ENCODE data around the gene ABCA7.

ABCA7 gene

DNA sequence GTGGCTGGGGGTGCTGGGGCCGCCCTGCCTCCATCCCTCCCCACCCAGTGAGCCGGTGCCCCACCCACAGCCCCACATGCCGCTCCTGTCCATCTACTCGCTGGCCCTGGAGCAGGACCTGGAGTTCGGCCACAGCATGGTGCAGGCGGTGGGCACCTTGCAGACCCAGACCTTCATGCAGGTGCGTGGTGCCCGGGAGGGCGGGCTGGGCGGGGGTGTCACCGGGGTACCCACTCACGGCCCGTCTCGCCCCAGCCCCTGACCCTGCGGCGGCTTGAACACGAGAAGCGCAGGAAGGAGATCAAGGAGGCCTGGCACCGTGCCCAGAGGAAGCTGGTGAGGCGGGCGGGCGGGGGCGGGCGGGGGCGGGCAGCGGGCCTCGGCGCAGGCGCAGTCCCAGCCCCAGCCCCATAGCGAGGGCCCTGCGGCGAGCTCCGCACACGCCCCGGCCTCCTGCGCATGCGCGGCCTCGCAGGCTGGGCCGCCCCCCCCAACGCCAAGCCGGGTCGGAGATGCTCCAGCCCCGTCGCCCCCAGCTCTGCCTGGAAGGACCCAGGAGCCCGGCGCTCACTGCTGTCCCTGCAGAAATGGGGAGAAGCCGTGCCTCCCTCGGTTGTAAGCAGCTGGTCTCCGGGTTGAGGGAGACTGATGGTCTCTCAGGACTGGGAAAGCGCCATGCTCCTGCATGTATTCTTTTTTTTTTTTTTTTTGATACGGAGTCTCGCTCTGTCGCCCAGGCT, 34.8 kb downstream of the ABCA7 start:
- no peak for FAIRE-seq

DNA sequence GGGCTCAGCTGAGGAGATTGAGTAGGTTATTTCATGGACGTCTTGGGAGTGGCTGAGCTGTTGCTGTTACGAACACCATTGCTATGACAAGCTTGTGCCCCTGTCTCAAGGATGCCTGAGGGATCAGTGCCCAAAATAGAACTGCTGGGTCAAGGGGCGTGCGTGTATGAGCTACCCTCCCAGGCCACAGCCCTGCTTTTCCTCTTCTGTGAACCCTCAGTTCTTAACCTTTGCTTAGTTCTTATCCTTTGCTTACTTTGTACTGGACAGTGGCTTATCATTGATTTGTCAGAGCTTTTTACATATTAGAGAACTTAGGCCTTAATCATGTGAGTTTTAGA, 36.1 kb downstream of the ABCA7 start:
- no peak for FAIRE-seq

DNA sequence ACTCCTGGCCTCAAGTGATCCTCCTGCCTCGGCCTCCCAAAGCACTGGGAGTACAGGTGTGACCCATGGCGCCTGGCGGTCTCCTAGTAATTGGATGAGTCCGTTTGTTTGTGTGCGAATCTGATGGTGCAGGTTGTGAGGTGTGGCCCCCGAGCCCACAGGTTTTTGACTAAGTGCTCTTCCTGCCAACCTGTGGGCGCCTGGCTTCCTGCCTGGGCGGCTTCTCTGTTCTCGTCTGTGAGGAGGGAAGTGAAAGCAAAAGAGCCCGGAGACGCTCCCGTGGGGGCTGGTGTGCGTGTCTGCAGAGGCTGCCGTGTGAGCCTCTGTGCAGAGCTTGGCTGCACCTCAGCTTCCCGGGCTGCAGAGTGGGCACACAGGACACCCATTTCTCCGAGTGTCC, 37.0 kb downstream of the ABCA7 start:
- FAIRE-seq: no peak

DNA sequence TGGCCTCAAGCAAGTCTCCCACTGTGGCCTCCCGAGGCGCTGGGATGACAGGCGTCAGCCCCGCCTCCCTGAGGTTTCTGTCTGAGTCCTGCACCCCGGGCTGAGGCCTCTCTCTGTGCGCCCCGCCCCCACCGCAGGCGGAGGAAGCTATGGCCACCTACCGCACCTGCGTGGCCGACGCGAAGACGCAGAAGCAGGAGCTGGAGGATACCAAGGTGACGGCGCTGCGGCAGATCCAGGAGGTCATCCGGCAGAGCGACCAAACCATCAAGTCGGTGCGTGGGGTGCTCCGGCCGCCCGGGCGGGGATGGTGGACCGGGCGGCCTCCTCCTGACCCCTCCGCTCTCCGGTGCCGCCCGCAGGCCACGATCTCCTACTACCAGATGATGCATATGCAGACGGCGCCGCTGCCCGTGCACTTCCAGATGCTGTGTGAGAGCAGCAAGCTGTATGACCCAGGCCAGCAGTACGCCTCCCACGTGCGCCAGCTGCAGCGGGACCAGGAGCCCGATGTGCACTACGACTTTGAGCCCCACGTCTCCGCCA, 39.7 kb downstream of the ABCA7 start:
- FAIRE-seq: no peak

DNA sequence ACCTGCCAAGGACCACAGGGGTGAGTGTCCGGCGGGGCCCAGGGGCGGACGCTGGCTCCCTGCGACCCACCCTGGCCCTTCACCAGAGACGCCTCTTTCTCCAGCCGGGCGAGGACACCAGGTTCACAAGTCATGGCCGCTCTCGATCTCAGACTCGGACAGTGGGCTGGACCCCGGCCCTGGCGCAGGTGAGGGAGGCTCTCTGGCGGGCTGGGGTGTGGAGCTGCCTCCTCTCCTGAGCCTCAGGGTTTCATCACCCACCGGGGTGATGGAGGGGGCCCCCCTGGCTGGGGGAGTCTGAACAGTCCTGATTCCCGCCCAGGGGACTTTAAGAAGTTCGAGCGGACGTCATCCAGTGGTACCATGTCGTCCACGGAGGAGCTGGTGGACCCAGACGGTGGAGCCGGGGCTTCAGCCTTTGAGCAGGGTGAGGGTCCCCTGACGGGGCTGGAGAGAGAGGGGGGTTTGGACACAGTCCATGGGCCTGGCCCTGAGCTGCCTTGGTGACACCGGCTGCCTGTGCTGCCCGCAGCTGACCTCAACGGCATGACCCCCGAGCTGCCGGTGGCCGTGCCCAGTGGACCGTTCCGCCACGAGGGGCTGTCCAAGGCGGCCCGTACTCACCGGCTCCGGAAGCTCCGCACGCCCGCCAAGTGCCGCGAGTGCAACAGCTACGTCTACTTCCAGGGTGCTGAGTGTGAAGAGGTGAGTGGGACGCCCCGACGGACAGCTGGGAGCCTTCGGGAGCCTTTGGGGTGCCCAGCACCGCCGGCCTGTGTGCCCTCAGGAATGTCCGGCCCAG, 40.7 kb downstream of the ABCA7 start:
- no peak for FAIRE-seq

DNA sequence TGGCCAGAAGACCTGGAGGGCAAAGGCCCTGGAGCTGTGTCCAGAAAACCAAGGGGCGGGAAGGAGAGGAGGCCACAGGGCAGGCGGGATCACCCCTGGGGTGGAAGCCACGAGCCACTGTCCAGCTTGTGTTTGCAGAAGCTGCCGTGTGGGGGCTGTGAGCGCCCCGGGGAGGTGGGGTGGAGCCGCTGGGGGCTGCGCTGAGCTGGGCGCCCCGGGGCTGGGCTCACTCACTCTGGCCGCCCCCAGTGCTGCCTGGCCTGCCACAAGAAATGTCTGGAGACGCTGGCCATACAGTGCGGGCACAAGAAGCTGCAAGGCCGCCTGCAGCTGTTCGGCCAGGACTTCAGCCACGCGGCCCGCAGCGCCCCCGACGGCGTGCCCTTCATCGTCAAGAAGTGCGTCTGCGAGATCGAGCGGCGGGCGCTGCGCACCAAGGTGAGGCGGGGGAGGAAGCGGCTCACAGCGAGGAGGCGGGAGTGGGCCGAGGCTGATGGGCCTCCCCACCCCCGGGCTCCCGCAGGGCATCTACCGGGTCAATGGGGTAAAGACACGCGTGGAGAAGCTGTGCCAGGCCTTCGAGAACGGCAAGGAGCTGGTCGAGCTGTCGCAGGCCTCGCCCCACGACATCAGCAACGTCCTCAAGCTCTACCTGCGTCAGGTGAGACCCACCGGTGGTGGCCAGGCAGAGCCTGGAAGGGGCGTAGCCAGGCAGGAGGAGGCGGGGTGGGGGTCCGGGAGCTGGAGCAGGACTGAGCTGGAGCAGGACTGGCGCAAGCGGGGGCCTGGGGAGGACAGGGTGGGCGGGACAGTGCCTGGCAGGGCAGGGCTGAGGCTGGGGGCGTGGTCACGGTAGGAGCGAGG, 41.6 kb downstream of the ABCA7 start:
- no peak for FAIRE-seq

DNA sequence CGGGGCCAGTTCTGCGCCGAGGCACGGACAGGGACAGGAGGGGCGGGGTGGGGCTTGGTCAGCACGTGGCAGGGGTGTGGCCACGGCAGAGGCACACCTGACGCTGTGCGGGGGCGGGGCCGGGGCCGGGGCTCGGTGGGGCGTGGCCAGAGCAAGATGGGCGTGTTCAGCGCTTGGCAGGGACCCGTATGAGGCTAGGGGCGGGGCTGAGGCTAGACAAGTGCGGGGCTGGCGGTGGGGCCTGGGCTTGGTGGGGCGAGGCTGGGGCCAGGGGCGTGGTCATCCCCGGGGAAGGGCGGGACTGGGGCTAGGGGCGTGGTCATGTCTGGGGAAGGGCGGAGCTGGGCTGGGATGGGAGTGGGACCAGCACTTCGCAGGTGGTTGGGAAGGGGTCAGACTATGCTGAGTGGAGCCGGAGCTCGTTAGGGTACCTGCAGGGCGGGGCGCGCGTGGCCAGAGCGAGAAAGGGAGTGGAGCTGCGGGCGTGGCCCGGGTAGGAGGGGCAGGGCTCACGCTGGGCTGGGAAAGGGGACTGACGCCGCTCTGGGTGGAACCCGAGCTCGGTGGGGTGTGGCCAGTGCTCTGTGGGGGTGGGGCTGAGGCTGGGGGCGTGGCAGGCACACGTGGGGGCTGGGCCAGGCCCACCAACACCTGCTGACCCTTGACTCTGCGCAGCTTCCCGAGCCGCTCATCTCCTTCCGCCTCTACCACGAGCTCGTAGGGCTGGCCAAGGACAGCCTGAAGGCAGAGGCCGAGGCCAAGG, 42.4 kb downstream of the ABCA7 start:
- no peak for FAIRE-seq

DNA sequence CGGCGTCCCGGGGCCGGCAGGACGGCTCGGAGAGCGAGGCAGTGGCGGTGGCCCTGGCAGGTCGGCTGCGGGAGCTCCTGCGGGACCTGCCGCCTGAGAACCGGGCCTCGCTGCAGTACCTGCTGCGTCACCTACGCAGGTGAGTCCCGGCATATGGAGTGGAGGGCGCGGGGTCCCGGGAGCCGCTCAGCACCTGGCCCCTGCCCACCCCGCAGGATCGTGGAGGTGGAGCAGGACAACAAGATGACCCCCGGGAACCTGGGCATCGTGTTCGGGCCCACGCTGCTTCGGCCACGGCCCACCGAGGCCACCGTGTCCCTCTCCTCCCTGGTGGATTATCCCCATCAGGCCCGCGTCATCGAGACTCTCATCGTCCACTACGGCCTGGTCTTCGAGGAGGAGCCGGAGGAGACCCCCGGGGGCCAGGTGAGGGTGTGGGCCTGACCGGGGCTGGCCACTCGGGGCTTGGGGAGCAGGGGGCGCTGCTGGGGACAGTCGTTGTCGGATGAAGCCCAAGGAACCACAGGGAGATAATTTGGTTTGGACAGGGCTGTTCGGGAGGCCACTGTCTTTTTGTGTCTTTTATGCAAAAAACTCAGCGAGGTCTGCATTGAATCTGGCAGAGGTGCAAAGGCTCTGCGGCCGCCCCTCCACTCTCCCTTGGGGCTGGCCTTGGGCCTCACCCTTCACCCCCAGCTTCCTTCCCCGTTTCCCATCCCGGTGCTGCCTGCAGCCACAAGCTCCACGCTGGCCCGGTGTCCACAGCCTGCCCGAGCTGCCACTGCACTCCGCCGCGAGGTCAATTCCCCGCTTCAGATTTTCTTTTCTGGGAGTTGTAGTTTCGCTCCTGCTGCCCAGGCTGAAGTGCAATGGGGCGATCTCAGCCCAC, 43.3 kb downstream of the ABCA7 start:
- FAIRE-seq: no peak

DNA sequence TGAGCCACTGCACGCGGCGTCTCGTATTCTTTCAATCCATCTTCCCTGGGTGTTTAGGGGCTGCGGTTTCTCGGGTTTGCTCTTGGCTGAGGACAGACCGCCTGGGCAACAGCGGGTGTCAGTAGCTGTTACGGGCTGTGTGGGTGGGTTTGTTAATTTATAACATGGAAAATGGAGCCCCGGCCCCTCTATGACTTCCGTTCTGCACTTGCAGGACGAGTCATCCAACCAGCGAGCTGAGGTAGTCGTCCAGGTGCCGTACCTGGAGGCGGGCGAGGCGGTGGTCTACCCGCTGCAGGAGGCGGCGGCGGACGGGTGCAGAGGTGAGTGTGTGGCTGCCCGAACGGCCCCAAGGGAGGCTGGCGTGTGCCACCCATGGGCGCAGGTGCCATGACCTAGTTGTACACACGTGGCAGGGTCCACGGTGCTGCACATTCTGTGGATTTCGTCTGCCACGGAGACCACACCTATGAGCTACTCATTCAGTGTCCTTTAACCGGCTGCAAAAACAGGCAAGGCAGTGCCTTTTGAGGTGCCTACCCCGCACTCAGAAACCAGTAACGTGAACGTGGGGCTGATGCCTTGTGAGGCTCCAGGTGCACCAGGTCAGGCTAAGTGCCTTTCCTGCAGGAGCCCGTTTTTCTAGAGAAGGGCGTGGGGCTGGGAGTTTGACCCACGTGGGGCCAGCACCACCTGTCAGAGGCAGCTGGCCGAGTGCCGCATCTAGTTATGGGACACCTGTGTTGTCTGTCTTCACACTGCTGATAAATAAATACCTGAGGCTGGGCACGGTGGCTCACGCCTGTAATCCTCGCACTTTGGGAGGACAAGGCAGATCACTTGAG, 44.3 kb downstream of the ABCA7 start:
- no peak for FAIRE-seq

DNA sequence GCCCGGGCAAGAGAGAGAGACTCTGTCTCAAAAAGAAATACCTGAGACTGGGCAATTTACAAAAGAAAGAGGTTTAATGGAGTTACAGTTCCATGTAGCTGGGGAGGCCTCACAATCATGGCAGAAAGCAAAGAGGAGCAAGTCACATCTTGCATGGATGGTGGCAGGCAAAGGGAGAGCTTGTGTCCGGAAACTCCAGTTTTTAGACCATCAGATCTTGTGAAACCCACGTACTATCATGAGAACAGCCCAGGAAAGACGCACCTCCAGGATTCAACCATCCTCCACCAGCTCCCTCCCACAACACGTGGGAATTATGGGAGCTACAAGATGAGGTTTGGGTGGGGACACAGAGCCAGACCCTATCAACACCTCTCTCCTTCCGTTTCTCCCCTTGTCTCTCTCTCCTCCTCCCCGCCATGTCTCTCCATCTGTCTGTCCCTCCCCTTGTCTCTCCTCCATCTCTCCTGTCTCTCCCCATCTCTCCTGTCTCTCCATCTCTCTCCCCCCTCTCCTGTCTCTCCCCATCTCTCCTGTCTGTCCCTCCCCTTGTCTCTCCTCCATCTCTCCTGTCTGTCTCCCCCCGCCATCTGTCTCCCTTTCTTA, 45.2 kb downstream of the ABCA7 start:
- FAIRE-seq: no peak

DNA sequence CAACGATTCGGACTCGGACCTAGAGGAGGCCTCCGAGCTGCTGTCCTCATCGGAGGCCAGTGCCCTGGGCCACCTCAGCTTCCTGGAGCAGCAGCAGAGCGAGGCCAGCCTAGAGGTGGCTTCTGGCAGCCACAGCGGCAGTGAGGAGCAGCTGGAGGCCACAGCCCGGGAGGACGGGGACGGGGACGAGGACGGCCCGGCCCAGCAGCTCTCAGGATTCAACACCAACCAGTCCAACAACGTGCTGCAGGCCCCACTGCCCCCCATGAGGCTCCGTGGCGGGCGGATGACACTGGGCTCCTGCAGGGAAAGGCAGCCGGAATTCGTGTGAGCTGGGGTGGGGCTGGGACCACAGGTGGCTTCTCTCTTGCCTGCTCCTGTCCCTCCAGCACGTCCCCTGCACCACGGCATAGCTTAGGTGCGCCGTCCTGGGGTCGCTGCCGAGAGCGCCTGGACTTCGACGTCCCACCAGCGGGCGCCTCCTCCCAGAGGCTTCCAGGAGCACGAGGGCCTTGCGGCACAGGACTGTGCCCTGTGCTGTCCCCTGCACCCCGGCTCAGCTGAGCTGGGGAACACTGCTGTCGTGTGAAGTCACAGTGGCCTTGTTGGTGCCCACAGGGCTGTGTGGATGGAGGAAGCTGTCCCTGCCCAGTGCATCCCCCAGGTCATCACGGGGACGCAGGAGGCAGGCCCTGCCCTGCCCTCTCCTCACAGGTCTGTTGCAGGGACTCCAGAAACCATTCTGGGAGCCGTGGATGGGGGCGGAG, 46.0 kb downstream of the ABCA7 start:
- FAIRE-seq: no peak

DNA sequence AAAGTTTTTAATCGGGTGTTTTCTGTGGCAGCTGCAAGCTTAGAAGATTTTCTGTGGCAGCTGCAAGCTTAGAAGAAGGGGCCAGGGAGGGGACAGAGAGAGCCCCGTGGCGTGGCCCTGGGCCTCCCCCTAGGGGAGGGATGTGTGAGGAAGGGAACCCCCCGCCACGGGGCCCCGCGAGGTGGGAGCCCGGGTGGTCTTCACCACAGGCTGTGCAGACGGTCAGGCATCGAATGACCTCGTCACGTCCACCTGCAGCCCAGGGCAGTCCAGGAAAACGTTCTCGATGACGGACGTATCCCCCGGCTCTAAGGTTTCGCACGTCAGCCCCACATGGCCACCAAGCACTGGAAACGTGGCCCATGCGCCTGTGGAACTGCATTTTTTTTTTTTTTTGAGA, 46.7 kb downstream of the ABCA7 start:
- FAIRE-seq: no peak

DNA sequence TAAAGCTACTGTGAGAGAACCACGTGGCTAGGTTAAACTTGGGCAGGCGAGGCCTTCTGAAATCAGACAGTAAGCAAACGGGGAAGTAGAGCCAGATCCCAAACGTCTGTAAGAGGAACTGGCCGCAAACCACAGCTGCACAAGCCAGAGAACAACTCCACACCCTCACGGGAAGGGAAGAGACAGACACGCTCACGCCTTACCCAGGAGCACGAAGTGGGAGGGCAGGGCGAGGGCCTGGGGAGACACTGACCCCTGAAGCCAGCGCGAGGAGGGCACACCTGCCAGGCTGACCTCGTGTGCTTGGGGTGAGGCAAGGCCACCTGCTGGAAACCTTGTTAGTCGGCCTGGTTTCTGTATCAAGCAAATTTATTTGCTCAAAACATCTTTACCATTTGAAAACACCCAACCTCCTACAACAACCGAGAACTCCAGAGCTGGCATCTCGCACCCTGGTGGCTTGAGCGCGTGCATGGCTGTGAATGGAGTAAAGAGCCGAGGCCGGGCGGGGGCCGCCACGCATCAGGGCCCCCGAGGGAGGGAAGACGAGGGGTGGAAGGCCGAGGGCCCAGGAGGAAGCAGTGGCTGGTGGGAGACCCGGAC, 48.0 kb downstream of the ABCA7 start:
- no peak for FAIRE-seq

DNA sequence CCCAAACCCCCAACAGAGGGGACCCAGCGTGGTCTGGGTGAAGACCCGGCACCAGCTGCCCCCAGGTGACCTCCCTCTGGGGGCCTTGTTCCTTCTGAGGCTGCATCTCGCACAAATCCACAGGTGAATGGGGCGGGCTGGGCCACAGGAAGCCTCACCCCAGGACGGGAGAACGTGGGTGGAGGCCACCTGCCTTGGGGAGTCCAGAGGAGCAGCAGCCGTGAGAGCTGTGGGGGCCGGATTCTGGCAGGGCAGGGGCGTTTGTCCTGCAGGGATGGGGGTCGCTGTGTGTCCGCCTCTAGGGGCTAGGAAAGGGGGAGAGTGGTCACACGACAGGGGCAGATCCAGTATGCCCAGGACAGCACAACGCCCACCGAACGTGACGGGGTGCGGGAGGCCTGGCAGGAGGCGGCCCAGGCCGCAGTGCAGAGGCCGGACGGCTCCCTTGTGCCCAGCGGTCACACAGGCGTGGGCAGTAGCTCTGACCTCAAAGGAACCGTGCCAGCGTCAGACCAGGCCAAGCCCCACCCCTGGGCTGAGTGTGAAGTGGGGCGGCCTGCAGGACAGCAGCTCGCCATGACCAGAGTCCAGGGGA, 48.6 kb downstream of the ABCA7 start:
- FAIRE-seq: no peak

DNA sequence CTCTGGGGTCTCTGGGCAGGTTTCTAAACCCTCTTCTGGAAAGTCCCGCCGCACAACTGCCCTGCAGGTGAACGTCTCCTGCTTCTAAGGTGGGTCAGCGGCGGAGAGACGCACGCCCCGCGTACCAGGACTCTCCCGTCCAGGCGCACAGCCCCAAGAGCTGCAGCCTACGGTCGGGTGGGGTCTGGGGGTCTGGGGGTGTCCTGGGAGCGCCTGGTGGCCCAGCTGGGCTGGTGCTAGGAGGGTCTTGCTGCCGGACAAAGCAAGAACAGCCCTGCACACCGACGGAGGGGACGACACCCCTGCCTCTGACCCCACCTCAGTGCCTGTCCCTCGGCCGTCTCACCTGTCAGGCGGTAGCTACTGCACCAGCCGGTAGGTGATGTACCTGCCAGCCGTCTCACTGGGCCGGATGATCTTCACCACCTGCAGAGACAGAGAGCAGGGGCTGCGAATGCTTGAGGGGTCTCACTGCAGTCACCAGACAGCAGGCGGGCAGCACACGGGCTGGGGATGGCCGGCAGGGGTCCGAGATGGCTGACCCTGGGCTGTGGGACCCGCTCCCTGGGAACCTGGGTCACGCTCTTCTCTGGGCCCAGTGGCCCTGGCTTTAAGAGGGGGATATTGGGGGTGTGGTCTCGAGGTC, 49.3 kb downstream of the ABCA7 start:
- FAIRE-seq: no peak

DNA sequence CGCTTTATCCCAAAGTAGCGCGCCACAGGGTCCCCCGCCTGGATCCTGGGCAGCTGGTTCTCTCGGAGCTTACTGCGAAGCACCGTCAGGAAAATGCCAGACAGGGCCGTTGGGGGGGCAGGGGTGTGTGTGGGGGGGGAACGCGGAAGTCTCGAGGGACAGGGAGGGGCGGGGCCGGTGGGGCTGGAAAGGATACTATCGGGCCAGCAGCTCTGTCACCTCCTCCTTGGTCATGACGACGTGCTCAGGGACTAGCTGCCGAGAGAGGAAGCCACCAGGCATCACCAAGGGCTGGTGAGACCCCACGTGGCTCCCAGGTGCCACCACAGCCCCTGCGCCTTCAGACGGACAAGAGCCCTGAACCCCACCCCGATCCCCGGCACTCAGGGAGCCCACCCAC, 50.0 kb downstream of the ABCA7 start:
- FAIRE-seq: no peak

DNA sequence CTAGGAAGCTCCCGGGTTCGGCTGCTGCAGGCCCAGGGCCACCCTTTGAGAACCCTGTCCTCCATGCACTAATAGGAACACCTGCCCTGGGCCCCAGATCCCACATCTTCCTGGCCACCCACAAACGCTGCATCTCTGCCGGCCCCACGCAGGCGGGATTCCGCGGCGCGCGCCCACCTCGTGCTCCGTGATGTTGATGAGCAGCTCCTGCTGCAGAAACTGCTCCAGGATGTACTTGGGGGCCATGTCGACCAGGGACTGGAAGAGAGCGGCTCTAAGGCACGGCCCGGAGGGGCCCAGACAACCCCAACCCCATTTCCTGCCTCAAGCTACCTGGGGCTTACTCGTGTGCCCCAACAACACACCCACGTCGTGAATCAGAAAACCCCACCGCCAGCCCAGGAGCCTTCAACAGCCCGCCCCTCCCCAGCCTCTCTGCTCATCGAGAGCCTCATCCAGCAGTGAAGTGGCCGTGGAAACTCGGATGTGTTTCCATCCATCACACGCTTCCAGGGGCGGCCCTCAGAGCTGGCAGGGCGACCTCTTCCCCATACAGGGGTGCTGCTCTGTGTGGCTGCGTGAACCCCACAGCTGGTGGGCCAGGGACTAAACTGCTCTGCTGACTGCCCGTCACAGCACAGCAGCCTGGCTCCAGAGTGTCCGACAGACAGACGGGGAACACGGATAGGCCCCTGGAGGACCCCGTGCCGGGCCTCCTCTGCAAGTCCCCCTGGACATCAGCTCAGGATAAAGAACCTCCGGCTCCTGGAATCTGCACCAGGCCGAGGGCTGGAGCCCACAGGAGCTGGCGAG, 51.0 kb downstream of the ABCA7 start:
- no peak for FAIRE-seq
